BLaER1 (cell line): ENCODE data around the gene SORT1.
"Not testable (repeated sequence)": the region's sequence is repeated elsewhere in the genome, so short reads cannot be mapped to it uniquely, and the experiment has no call there.

Experiments used
- H3K27ac ChIP-seq: shearing (Covaris generic); formaldehyde crosslinking; 2 replicates; pipeline ENCODE4 v1.8.1; 2022
- H3K27me3 ChIP-seq: shearing (Covaris generic); formaldehyde crosslinking; 2 replicates; pipeline ENCODE4 v1.8.1; 2022
- H3K36me3 ChIP-seq: shearing (Covaris generic); formaldehyde crosslinking; 2 replicates; pipeline ENCODE4 v1.8.1; 2022
- H3K4me1 ChIP-seq: shearing (Covaris generic); formaldehyde crosslinking; 2 replicates; pipeline ENCODE4 v1.8.1; 2022
- H3K4me2 ChIP-seq: shearing (Covaris generic); formaldehyde crosslinking; 2 replicates; pipeline ENCODE4 v1.8.1; 2022
- H3K4me3 ChIP-seq: shearing (Covaris generic); formaldehyde crosslinking; 2 replicates; pipeline ENCODE4 v1.8.1; 2022
- H3K9ac ChIP-seq: shearing (Covaris generic); formaldehyde crosslinking; 2 replicates; pipeline ENCODE4 v1.8.1; 2022
- H3K9me3 ChIP-seq: shearing (Covaris generic); formaldehyde crosslinking; 2 replicates; pipeline ENCODE4 v1.8.1; 2022
- H4K20me1 ChIP-seq: shearing (Covaris generic); formaldehyde crosslinking; 2 replicates; pipeline ENCODE4 v1.8.1; 2022
- Cebpa-rat ChIP-seq: shearing (Covaris generic); IDR thresholded peaks from 2 replicates; pipeline ENCODE4 v1.8.1; 2022

SORT1 gene

GRCh38 chr1:109319114-109319513 is 78.6 kb downstream of the SORT1 start:
- H4K20me1 ChIP-seq, result no peaks in the 10 kb centered on the region
- no peak overlapping the region for H3K27ac ChIP-seq
- H3K4me1 ChIP-seq, result no peaks in the 10 kb centered on the region
- H3K9me3 ChIP-seq, result no peaks in the 10 kb centered on the region
- no peak overlapping the region for H3K4me3 ChIP-seq
- H3K9ac ChIP-seq, result no peak overlapping the region
- H3K36me3 ChIP-seq, result peaks cover 38% of the 10 kb centered on the region
- no peaks in the 10 kb centered on the region for H3K27me3 ChIP-seq
- H3K4me2 ChIP-seq, result no peak overlapping the region
- no peak for TF ChIP-seq Cebpa-rat

GRCh38 chr1:109316506-109316905 is 81.2 kb downstream of the SORT1 start:
- H3K4me2 ChIP-seq, result no peak overlapping the region
- H3K36me3 ChIP-seq, result peaks cover 19% of the 10 kb centered on the region
- TF ChIP-seq Cebpa-rat, result no peak
- no peaks in the 10 kb centered on the region for H3K27me3 ChIP-seq
- no peak overlapping the region for H3K9ac ChIP-seq
- H4K20me1 ChIP-seq, result no peaks in the 10 kb centered on the region
- H3K27ac ChIP-seq, result no peak overlapping the region
- no peaks in the 10 kb centered on the region for H3K9me3 ChIP-seq
- no peak overlapping the region for H3K4me3 ChIP-seq
- H3K4me1 ChIP-seq, result no peaks in the 10 kb centered on the region

DNA sequence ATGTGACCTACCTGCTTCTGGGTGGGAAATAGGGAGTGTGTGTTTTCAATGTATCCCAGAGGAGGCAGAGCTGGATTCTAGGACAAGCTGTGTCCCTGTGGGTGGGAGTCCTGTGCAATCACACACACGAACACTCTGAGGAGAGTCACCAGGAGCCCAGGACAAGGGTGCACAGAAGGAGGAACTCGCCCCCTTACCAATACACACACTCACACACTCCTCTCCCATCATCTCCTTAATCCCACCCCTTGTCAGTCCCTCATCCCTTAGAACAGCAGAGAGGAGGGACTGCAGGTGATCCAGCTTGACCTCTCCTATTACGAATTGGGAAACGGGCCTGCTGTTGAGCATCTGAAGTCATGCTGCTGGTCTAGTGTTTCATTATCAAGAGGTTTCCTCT is 82.4 kb downstream of the SORT1 start:
- Histone ChIP-seq H3K27me3 (no peaks in the 10 kb centered on the region), H3K9ac (no peak overlapping the region), H3K36me3 (peaks cover 11% of the 10 kb centered on the region), H3K4me1 (no peaks in the 10 kb centered on the region), H3K27ac (no peak overlapping the region), H3K4me2 (no peak overlapping the region), H4K20me1 (no peaks in the 10 kb centered on the region), H3K9me3 (no peaks in the 10 kb centered on the region), H3K4me3 (no peak overlapping the region)
- no peak for TF ChIP-seq Cebpa-rat

- Histone ChIP-seq H3K4me1 (no peaks in the 10 kb centered on the region), H3K36me3 (peaks cover 11% of the 10 kb centered on the region), H3K27ac (no peak overlapping the region), H3K9ac (no peak overlapping the region), H3K4me3 (no peak overlapping the region), H3K9me3 (no peaks in the 10 kb centered on the region), H3K27me3 (no peaks in the 10 kb centered on the region), H4K20me1 (no peaks in the 10 kb centered on the region), H3K4me2 (no peak overlapping the region)
- TF ChIP-seq Cebpa-rat, result no peak
These were observed 82.9 kb downstream of the SORT1 start for GRCh38 chr1:109314795-109315194.

- no peak for TF ChIP-seq Cebpa-rat
- H3K9ac ChIP-seq, result no peak overlapping the region
These were observed 84.5 kb downstream of the SORT1 start for GRCh38 chr1:109312978-109313775.

DNA sequence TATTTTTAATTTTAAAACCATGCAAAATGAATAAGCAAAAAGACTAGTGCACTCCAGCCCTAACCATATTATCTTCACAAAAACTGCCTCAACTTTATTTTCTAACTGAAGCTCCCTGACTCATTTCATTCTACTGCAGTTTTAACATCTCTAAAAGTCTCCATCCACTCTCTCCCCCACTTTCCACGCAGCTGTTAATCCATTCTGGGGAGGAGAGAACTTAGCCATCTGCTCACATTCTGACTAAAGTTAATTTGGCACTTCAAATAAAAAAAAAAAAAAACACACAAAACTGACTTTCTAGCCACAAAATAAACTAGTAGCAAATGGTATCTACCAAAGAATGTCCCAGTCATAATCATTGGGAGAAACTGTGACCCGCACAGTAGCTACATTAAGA is 85.5 kb downstream of the SORT1 start:
- H4K20me1 ChIP-seq, result no peaks in the 10 kb centered on the region
- peaks cover 14% of the 10 kb centered on the region for H3K4me1 ChIP-seq
- no peaks in the 10 kb centered on the region for H3K27me3 ChIP-seq
- TF ChIP-seq Cebpa-rat, result no peak
- no peak overlapping the region for H3K4me3 ChIP-seq
- H3K9me3 ChIP-seq, result no peaks in the 10 kb centered on the region
- H3K36me3 ChIP-seq, result peaks cover 2% of the 10 kb centered on the region
- H3K9ac ChIP-seq, result no peak overlapping the region
- H3K27ac ChIP-seq, result no peak overlapping the region
- H3K4me2 ChIP-seq, result no peak overlapping the region

More at GRCh38 chr1:109312978-109313775, 84.5 kb downstream of the SORT1 start:
- Histone ChIP-seq H3K4me1 (peaks cover 5% of the 10 kb centered on the region), H3K9me3 (no peaks in the 10 kb centered on the region), H3K4me3 (no peak overlapping the region), H3K27me3 (no peaks in the 10 kb centered on the region), H4K20me1 (no peaks in the 10 kb centered on the region), H3K4me2 (no peak overlapping the region), H3K27ac (no peak overlapping the region), H3K36me3 (peaks cover 11% of the 10 kb centered on the region)

DNA sequence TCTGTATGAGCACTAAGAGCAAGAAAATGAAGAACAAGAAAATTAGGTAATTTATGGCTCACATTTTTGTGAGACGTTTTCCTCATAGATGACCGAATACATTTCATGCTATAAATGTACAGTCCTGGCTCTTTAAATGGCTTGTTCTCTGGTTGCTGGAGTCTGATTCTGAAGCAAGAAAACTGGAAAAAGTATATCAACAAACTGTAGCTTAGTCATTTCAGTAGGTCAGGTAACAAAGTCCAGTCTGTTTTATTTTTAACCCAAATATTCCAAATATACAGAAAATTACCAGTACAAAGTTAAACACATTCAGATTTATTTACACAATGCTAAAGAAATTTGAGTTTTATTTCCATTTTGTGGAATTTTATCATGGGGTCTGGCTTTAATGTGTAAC is 88.4 kb downstream of the SORT1 start:
- TF ChIP-seq Cebpa-rat, result no peak
- Histone ChIP-seq H3K36me3 (no peaks in the 10 kb centered on the region), H3K27ac (no peak overlapping the region), H3K9ac (no peak overlapping the region), H3K4me2 (no peak overlapping the region), H4K20me1 (no peaks in the 10 kb centered on the region), H3K4me3 (no peak overlapping the region), H3K27me3 (no peaks in the 10 kb centered on the region), H3K4me1 (peaks cover 30% of the 10 kb centered on the region), H3K9me3 (no peaks in the 10 kb centered on the region)

GRCh38 chr1:109307274-109308021 is 90.3 kb downstream of the SORT1 start:
- Histone ChIP-seq H3K9ac (no peak overlapping the region), H3K9me3 (no peaks in the 10 kb centered on the region), H3K27ac (peak overlapping the region; percentile 5; the same call in 1 of the 2 replicates), H3K27me3 (no peaks in the 10 kb centered on the region), H3K4me2 (peak overlapping the region; percentile 68), H3K4me1 (peaks cover 30% of the 10 kb centered on the region), H4K20me1 (no peaks in the 10 kb centered on the region), H3K4me3 (no peak overlapping the region), H3K36me3 (no peaks in the 10 kb centered on the region)
- TF ChIP-seq Cebpa-rat, result no peak

DNA sequence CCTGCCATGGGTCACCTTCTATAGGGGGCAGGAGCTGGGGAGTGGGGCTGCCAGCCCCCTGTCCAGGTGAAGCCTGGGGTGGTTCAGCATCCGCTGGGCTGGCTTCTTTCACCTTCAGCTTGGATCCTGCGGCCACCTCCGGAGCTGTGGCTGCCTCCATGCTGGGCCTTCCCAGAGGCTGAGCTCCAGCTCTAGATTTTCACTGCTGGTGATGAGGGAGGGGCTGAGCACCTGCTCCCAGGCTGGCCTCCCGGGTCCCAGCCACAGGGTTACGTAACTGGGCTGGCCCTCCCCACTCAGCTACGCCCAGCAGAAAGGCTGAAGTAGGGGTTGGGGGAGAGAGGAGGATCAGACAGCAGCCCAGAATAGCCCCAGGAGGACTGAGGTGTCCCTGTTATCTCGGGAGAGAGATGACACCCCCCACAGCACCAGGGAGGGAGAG is 90.9 kb downstream of the SORT1 start, which contains the start of gene MYBPHL:
MYBPHL (minus strand) TSS at position 180 of the 442 bp plus-strand sequence; CDS start at position 160, 20 bp downstream.
- H3K4me2 ChIP-seq, result peak within 1 kb of the TSS; percentile 68
- peaks cover 30% of the 10 kb centered on the region for H3K4me1 ChIP-seq
- H3K27me3 ChIP-seq, result no peaks in the 10 kb centered on the region
- no peak within 1 kb of the TSS for H3K4me3 ChIP-seq
- H3K36me3 ChIP-seq, result no peaks in the 10 kb centered on the region
- no peaks in the 10 kb centered on the region for H4K20me1 ChIP-seq
- peak within 1 kb of the TSS; percentile 5; the same call in 1 of the 2 replicates for H3K27ac ChIP-seq
- TF ChIP-seq Cebpa-rat, result no peak
- no peaks in the 10 kb centered on the region for H3K9me3 ChIP-seq
- no peak within 1 kb of the TSS for H3K9ac ChIP-seq

GRCh38 chr1:109305991-109306390 is 91.7 kb downstream of the SORT1 start:
- Histone ChIP-seq H3K4me2 (peak overlapping the region; percentile 68), H3K4me1 (peaks cover 30% of the 10 kb centered on the region)
- not testable (repeated sequence) for H3K4me3 ChIP-seq, H3K9me3 ChIP-seq, H4K20me1 ChIP-seq, H3K9ac ChIP-seq, H3K36me3 ChIP-seq, H3K27ac ChIP-seq, H3K27me3 ChIP-seq
